ENCODE results near the gene SYNE2. TPM values are rescaled to one million over a fixed set of nuclear protein-coding genes. Genes with fewer than 3 reads are reported as not detected.
A peak's percentile ranks its signal among the peaks of the same experiment; 100 is the strongest.
"Not testable (repeated sequence)": the region's sequence is repeated elsewhere in the genome, so short reads cannot be mapped to it uniquely, and the experiment has no call there.

Gene SYNE2
- total RNA-seq, 1 donor from 2014 or later = 148 TPM

DNA sequence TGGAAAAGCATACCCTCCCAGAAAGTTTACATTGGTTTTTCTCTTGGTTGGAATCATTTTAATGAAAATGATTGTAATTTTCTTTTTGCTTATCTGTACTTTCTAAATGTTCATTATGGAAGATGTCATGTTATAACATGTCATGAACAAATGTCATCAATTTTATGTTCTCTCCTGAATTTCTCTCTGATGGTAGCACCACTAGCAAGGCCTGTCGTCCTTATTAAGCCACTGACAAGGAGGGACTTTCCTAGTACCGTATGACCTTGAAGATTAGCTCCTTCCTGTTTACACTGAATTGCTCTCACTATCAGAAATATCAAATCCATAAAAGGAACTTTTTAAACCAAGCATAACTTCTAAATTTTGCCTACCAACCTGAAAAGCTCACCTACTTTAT lies 342.4 kb downstream of the SYNE2 start:
- no peak for DNase-seq

- no peak for DNase-seq
Observed at GRCh38 chr14:64196056-64196455, 343.3 kb downstream of the SYNE2 start.

DNA sequence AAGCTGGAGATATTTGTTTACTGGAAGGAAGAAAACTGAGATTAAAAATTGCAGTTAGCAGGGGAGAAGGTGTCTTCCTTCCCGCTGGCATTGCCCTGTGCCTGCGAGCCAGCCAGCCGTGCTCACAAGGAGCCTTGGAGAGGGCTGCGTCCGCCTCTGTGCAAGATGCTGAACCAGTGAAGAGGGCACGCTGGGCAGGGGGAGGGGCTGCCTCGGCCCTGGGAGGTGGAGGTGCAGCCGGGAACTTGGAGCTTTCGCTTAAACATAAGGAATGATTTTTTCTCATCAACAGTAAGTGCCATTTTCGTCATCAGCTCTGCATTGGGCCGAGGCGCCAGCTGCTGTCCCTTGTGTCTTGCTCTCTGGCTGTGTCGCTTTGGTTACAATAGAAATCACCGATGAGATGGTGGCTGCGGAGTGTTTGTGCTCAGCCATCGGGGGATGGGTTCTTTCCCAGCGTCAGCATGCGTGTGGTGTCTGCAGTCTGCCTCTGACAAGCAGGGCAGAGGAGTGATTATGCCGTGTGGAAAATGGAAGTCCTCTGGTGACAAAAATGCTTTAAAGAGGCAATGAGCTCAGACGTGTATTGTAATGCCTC lies 344.1 kb downstream of the SYNE2 start:
- peak; percentile 73 for DNase-seq

DNA sequence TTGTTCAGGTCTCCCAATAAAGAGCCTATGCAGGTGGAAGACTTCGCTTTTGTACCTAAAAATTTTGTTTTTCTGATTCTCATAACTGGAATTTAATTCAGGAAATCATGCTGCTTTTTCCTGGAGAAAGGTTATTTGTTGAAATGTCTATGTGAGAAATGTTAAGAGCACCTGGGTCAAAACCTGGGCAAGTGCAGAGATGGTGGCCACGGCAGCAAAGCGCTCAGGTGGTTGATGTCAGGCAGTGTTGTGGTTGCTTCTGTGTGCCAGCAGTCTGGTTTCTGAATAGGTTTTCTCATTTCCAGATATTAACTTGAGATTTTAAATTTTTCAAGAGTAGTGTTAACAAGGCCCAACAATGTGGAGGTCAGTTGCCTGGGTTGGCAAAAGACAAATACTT lies 345.2 kb downstream of the SYNE2 start:
- no peak for DNase-seq

DNA sequence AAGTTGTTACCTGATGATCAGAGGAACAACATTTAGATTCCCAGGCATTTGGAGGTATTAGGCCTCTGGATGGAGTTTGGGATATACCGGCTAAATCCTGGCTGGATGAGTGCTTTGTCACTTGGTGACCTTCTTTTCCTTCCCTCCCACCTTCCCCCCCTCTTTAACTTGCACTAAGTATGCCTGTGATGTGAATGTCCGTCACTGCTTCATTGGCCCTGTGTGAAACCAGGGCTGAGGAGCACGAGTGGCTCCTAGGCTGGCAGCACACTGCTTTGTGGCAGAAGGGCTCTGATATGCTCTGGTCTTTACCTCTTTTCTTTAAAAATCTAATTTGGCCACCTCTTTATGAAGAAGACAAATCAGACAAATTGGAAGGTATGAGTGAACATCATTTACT lies 345.7 kb downstream of the SYNE2 start:
- DNase-seq = no peak

DNA sequence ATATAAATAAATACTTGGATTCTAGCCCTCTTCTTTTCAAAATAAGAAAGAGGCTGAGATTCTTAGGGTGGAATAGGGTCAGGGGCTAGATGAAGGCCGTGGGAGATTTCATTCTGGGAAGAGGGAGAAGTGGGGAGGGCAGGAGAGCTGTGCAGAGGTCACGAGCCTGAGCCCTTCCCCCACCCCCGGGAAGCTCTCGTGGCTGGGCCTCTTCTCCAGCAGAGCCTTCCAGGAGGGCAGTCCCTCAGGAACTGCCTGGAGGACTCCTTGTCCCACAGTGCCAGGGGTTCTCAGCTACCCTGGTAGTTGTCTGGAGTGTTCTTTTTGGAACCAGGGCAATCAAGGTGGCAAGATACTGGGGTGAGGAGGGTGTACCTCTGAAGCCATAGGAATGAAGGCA lies 347.4 kb downstream of the SYNE2 start:
- DNase-seq = no peak

GRCh38 chr14:64201296-64201695 lies 348.5 kb downstream of the SYNE2 start:
- no peak for DNase-seq

- no peak for DNase-seq
Observed at GRCh38 chr14:64201921-64202545, 349.2 kb downstream of the SYNE2 start.

DNA sequence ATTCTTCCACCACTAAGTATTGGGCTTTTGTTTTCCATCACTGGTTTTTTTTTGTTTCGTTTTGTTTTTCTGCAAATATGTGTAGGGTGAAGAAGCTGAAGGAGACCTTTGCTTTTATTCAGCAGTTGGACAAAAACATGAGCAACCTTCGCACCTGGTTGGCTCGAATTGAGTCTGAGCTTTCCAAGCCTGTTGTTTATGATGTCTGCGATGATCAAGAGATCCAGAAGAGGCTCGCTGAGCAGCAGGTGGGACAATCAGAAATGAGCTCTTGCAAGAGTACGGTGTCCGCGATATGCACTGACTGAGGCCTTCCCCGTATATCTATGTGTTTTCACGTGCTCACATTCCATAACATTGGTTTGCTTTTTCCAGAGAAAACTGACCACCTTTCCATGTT lies 349.9 kb downstream of the SYNE2 start:
- DNase-seq = no peak

- no peak for DNase-seq
Observed at GRCh38 chr14:64203366-64204006, 350.7 kb downstream of the SYNE2 start.

- no peak for DNase-seq
Observed at GRCh38 chr14:64208261-64208660, 355.5 kb downstream of the SYNE2 start.

GRCh38 chr14:64208981-64209380 lies 356.2 kb downstream of the SYNE2 start:
- peak; percentile 43 for DNase-seq

GRCh38 chr14:64209444-64210131 lies 356.8 kb downstream of the SYNE2 start:
- peak; percentile 88 for DNase-seq

DNA sequence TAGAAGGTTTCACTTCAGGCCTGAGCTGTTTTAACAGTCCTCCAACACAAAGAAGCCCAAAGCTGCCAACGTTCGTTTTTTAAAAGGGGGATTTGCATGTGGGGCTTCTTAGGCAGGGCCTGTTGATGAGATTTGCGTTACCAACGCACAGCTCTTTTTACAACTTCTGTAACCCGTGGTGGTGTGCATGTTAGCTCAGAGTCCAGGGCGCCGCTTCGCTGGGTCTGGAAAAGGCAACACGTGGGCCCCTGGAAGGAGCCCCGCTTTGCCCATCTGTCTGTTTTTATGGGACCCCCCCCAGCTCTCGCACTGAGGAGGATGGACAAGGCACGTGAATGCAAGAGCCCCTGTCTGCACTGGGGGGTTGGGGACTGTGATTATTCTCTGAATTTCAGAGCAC lies 357.4 kb downstream of the SYNE2 start:
- DNase-seq = no peak

- DNase-seq = not testable (repeated sequence)
Observed at GRCh38 chr14:64210912-64211311, 358.1 kb downstream of the SYNE2 start.

- DNase-seq = no peak
Observed at GRCh38 chr14:64212666-64213065, 359.9 kb downstream of the SYNE2 start.

GRCh38 chr14:64213086-64213485 lies 360.3 kb downstream of the SYNE2 start:
- no peak for DNase-seq

DNA sequence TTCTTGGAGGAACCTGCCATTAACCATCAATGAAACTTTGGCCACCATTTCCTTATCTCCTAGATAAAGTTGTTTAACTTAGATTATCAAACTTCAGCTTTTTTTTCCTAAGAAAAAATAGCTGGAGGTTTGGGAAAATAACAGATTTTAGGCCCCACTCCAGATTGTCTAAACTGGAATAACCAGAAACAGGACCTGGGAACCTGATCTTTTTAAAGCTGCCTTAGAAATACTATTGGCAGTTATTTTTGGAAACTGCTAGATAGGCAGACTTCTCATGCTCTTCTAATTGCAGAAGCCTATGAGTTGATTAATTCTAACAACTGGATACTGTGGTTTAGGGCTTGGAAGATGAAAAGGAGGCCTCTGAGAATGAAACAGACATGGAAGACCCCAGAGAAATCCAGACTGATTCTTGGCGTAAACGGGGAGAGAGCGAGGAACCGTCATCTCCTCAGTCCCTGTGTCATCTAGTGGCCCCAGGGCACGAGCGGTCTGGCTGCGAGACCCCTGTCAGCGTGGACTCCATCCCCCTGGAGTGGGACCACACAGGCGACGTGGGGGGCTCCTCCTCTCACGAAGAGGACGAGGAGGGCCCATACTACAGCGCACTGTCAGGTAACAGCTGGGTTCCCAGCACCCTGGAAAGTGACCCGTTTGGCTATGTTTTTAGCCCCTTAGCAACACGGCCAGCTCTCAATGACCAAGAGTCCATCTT lies 361.2 kb downstream of the SYNE2 start:
- no peak for DNase-seq

DNA sequence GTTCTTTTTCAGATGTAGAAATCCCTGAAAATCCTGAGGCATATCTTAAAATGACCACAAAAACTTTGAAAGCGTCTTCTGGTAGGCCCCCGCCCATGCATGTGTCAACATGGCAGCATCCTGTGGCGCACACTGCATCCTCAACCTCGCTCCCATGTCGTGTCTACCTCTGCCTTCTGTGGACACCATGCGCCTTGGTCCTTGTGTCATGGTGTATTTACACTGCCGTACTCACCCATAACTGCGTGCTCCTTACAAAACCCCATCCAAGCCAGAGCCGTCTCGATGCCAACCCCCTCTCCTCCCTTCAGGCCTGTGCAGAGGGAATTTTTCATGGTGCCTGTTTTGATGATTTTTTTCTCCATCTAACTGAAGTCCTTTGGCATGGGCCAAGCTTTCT lies 362.5 kb downstream of the SYNE2 start:
- DNase-seq = no peak

DNA sequence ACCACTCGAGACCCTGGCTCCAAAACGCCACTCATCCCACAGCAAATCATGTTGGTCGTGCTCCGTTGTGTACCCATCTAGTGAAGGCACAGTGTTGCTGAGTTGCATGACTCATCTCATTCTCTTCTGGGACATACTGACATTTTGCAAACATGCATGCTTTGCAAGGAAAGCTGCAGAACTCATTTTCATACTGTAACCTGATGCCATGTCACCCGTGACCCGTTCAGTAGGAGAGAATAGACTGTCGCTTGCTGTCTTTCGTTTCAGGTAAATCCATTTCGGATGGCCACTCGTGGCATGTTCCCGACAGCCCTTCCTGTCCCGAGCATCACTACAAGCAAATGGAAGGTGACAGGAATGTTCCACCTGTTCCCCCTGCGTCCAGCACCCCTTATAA lies 363.2 kb downstream of the SYNE2 start:
- DNase-seq = no peak

DNA sequence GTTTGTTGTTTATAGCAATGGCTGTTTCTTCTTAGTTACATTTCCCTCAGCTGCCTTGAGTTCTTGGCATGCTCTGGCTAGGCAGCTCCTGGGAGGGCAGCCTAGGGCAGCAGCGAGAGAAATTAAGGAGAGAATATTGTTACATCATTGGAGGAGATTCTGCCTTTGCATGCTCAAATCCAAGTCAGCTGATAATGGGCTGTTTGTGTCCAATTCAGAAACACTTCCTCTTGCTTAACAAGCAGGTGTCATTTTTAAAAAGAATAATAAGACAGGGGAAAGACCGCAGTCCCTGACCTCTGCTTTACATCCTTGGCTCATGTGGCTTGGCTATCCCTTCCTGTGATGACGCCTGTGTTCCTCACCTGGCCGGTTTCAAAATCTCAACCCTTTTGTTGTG lies 364.5 kb downstream of the SYNE2 start:
- no peak for DNase-seq

DNA sequence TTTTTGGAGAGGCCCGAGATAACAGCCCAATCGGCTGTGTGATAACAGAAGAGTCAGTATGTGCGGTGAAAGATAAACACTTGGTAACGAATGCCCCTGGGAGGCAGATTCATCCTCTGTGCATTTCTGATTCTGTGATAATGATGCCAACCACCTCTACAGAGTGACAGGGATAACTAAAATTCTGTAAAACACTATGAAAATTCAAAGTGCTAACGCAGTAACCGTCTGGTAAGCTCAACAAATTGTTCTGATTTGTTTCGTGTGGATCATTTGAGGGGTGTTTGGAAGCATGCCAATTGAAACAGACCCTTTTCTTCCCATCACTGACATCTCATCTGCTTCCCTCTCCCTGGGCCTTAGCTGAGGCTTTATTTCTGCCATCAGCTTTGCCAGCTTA lies 365.0 kb downstream of the SYNE2 start:
- no peak for DNase-seq

All from tongue (tissue), 2 donors.